ENCODE results near the gene WDR88.

Gene WDR88

GRCh38 chr19:33211794-33212435 lies 80.0 kb downstream of the WDR88 start:
- no peak overlapping the region for H4K91ac ChIP-seq (ENCODE audit: low read length)
- no peak overlapping the region for H3K27ac ChIP-seq (ENCODE audit: low read length, poor library complexity, severe bottlenecking)
- H3K36me3 ChIP-seq (ENCODE audit: control insufficient read depth in 1 of 2, insufficient read depth in 2 of 2, low read depth in 1 of 2, low read length in 2 of 2), result peaks cover 5 to 12% of the 10 kb centered on the region in 2 experiments
- H3K4ac ChIP-seq (ENCODE audit: low read depth in 1 of 2, low read length in 2 of 2), result no peak overlapping the region
- H2BK120ac ChIP-seq (ENCODE audit: low read depth, low read length), result no peak overlapping the region
- H3K4me1 ChIP-seq (ENCODE audit: control insufficient read depth, insufficient read depth, low read depth, low read length), result no peaks in the 10 kb centered on the region
- H3K9me3 ChIP-seq (ENCODE audit: control insufficient read depth, low read length), result no peaks in the 10 kb centered on the region
- peaks cover 6 to 21% of the 10 kb centered on the region in 2 experiments for H3K27me3 ChIP-seq (ENCODE audit: control insufficient read depth in 1 of 2, insufficient read depth in 1 of 2, low read length in 2 of 2)
- H3K79me1 ChIP-seq (replicated peaks; ENCODE audit: low read length, poor library complexity, severe bottlenecking), result no peaks in the 10 kb centered on the region
- no peak overlapping the region for H4K8ac ChIP-seq (ENCODE audit: low read length)
- no peak overlapping the region for H3K18ac ChIP-seq (ENCODE audit: low read depth in 1 of 2, low read length in 2 of 2)
- no peak overlapping the region for H3K4me2 ChIP-seq (ENCODE audit: low read length, poor library complexity, severe bottlenecking)
- H3K4me3 ChIP-seq (ENCODE audit: insufficient read depth in 1 of 2, low read depth in 1 of 2, low read length in 2 of 2), result no peak overlapping the region
- no peak overlapping the region for H2AFZ ChIP-seq (ENCODE audit: low read depth, low read length)
- WGBS, result 88% methylated on average over 17 of the region's 17 CpGs
- DNase-seq, result no peak
- H2BK15ac ChIP-seq (ENCODE audit: low read depth, poor library complexity, severe bottlenecking), result no peak overlapping the region
- H3K14ac ChIP-seq (ENCODE audit: low read length in 2 of 2), result no peak overlapping the region
- no peak overlapping the region for H2BK12ac ChIP-seq (ENCODE audit: low read length in 2 of 2)
- no peak overlapping the region for H3K23ac ChIP-seq (ENCODE audit: low read length in 2 of 2)
- no peak overlapping the region for H2AK5ac ChIP-seq (ENCODE audit: low read length, severe bottlenecking)
- H3K9ac ChIP-seq (ENCODE audit: low read length), result no peak overlapping the region
- H2BK5ac ChIP-seq (ENCODE audit: low read depth, low read length, poor library complexity, severe bottlenecking), result no peak overlapping the region

GRCh38 chr19:33212436-33213172 lies 80.7 kb downstream of the WDR88 start:
- H2BK15ac ChIP-seq (ENCODE audit: low read depth, poor library complexity, severe bottlenecking), result no peak overlapping the region
- peaks cover 5% of the 10 kb centered on the region in 2 experiments for H3K36me3 ChIP-seq (ENCODE audit: control insufficient read depth in 1 of 2, insufficient read depth in 2 of 2, low read depth in 1 of 2, low read length in 2 of 2)
- no peak overlapping the region for H3K9ac ChIP-seq (ENCODE audit: low read length)
- H2BK5ac ChIP-seq (ENCODE audit: low read depth, low read length, poor library complexity, severe bottlenecking), result no peak overlapping the region
- no peak overlapping the region for H3K4ac ChIP-seq (ENCODE audit: low read depth in 1 of 2, low read length in 2 of 2)
- H2BK120ac ChIP-seq (ENCODE audit: low read depth, low read length), result no peak overlapping the region
- H3K79me1 ChIP-seq (replicated peaks; ENCODE audit: low read length, poor library complexity, severe bottlenecking), result no peaks in the 10 kb centered on the region
- H3K27me3 ChIP-seq (ENCODE audit: control insufficient read depth in 1 of 2, insufficient read depth in 1 of 2, low read length in 2 of 2), result peaks cover 6 to 22% of the 10 kb centered on the region in 2 experiments
- H3K27ac ChIP-seq (ENCODE audit: low read length, poor library complexity, severe bottlenecking), result no peak overlapping the region
- no peak overlapping the region for H4K8ac ChIP-seq (ENCODE audit: low read length)
- no peak overlapping the region for H3K18ac ChIP-seq (ENCODE audit: low read depth in 1 of 2, low read length in 2 of 2)
- no peak overlapping the region for H2BK12ac ChIP-seq (ENCODE audit: low read length in 2 of 2)
- H3K9me3 ChIP-seq (ENCODE audit: control insufficient read depth, low read length), result no peaks in the 10 kb centered on the region
- 93% methylated on average over 30 of the region's 30 CpGs for WGBS
- H4K91ac ChIP-seq (ENCODE audit: low read length), result no peak overlapping the region
- H2AFZ ChIP-seq (ENCODE audit: low read depth, low read length), result no peak overlapping the region
- H3K4me3 ChIP-seq (ENCODE audit: insufficient read depth in 1 of 2, low read depth in 1 of 2, low read length in 2 of 2), result no peak overlapping the region
- no peaks in the 10 kb centered on the region for H3K4me1 ChIP-seq (ENCODE audit: control insufficient read depth, insufficient read depth, low read depth, low read length)
- no peak overlapping the region for H2AK5ac ChIP-seq (ENCODE audit: low read length, severe bottlenecking)
- no peak overlapping the region for H3K4me2 ChIP-seq (ENCODE audit: low read length, poor library complexity, severe bottlenecking)
- no peak for DNase-seq
- H3K14ac ChIP-seq (ENCODE audit: low read length in 2 of 2), result no peak overlapping the region
- no peak overlapping the region for H3K23ac ChIP-seq (ENCODE audit: low read length in 2 of 2)

GRCh38 chr19:33214596-33214995 lies 82.7 kb downstream of the WDR88 start:
- Histone ChIP-seq H3K18ac (ENCODE audit: low read depth in 1 of 2, low read length in 2 of 2) (no peak overlapping the region), H3K9me3 (ENCODE audit: control insufficient read depth, low read length) (no peaks in the 10 kb centered on the region), H3K23ac (ENCODE audit: low read length in 2 of 2) (no peak overlapping the region), H3K14ac (ENCODE audit: low read length in 2 of 2) (no peak overlapping the region), H3K79me1 (replicated peaks; ENCODE audit: low read length, poor library complexity, severe bottlenecking) (no peaks in the 10 kb centered on the region), H3K4me2 (ENCODE audit: low read length, poor library complexity, severe bottlenecking) (no peak overlapping the region), H2AK5ac (ENCODE audit: low read length, severe bottlenecking) (no peak overlapping the region), H3K36me3 (ENCODE audit: control insufficient read depth in 1 of 2, insufficient read depth in 2 of 2, low read depth in 1 of 2, low read length in 2 of 2) (no peaks in the 10 kb centered on the region), H3K4me1 (ENCODE audit: control insufficient read depth, insufficient read depth, low read depth, low read length) (peaks cover 4% of the 10 kb centered on the region), H3K4me3 (ENCODE audit: insufficient read depth in 1 of 2, low read depth in 1 of 2, low read length in 2 of 2) (no peak overlapping the region), H3K9ac (ENCODE audit: low read length) (no peak overlapping the region), H3K4ac (ENCODE audit: low read depth in 1 of 2, low read length in 2 of 2) (no peak overlapping the region), H2BK5ac (ENCODE audit: low read depth, low read length, poor library complexity, severe bottlenecking) (no peak overlapping the region), H2BK120ac (ENCODE audit: low read depth, low read length) (no peak overlapping the region), H3K27me3 (ENCODE audit: control insufficient read depth in 1 of 2, insufficient read depth in 1 of 2, low read length in 2 of 2) (peaks cover 7 to 34% of the 10 kb centered on the region in 2 experiments), H2BK12ac (ENCODE audit: low read length in 2 of 2) (no peak overlapping the region), H4K91ac (ENCODE audit: low read length) (no peak overlapping the region), H2BK15ac (ENCODE audit: low read depth, poor library complexity, severe bottlenecking) (no peak overlapping the region), H2AFZ (ENCODE audit: low read depth, low read length) (no peak overlapping the region), H4K8ac (ENCODE audit: low read length) (no peak overlapping the region), H3K27ac (ENCODE audit: low read length, poor library complexity, severe bottlenecking) (no peak overlapping the region)
- peak; percentile 34 for DNase-seq
- WGBS, result 60% methylated on average over 6 of the region's 6 CpGs

- no peak overlapping the region for H2AK5ac ChIP-seq (ENCODE audit: low read length, severe bottlenecking)
- 92% methylated on average over 18 of the region's 19 CpGs for WGBS
- H3K9me3 ChIP-seq (ENCODE audit: control insufficient read depth, low read length), result no peaks in the 10 kb centered on the region
- H2BK120ac ChIP-seq (ENCODE audit: low read depth, low read length), result no peak overlapping the region
- no peak overlapping the region for H2BK5ac ChIP-seq (ENCODE audit: low read depth, low read length, poor library complexity, severe bottlenecking)
- H4K91ac ChIP-seq (ENCODE audit: low read length), result no peak overlapping the region
- H3K23ac ChIP-seq (ENCODE audit: low read length in 2 of 2), result no peak overlapping the region
- H3K18ac ChIP-seq (ENCODE audit: low read depth in 1 of 2, low read length in 2 of 2), result no peak overlapping the region
- H3K36me3 ChIP-seq (ENCODE audit: control insufficient read depth in 1 of 2, insufficient read depth in 2 of 2, low read depth in 1 of 2, low read length in 2 of 2), result no peaks in the 10 kb centered on the region
- H3K14ac ChIP-seq (ENCODE audit: low read length in 2 of 2), result no peak overlapping the region
- H3K27ac ChIP-seq (ENCODE audit: low read length, poor library complexity, severe bottlenecking), result no peak overlapping the region
- no peak overlapping the region for H3K4ac ChIP-seq (ENCODE audit: low read depth in 1 of 2, low read length in 2 of 2)
- DNase-seq, result no peak
- H3K4me1 ChIP-seq (ENCODE audit: control insufficient read depth, insufficient read depth, low read depth, low read length), result peaks cover 4% of the 10 kb centered on the region
- H3K4me3 ChIP-seq (ENCODE audit: insufficient read depth in 1 of 2, low read depth in 1 of 2, low read length in 2 of 2), result no peak overlapping the region
- no peak overlapping the region for H2AFZ ChIP-seq (ENCODE audit: low read depth, low read length)
- H4K8ac ChIP-seq (ENCODE audit: low read length), result no peak overlapping the region
- peaks cover 13 to 44% of the 10 kb centered on the region in 2 experiments for H3K27me3 ChIP-seq (ENCODE audit: control insufficient read depth in 1 of 2, insufficient read depth in 1 of 2, low read length in 2 of 2)
- H3K79me1 ChIP-seq (replicated peaks; ENCODE audit: low read length, poor library complexity, severe bottlenecking), result no peaks in the 10 kb centered on the region
- H3K9ac ChIP-seq (ENCODE audit: low read length), result no peak overlapping the region
- no peak overlapping the region for H2BK12ac ChIP-seq (ENCODE audit: low read length in 2 of 2)
- H2BK15ac ChIP-seq (ENCODE audit: low read depth, poor library complexity, severe bottlenecking), result no peak overlapping the region
- no peak overlapping the region for H3K4me2 ChIP-seq (ENCODE audit: low read length, poor library complexity, severe bottlenecking)
Measured at GRCh38 chr19:33215438-33216197, 83.7 kb downstream of the WDR88 start.
